ENCODE data around the gene UMPS.

UMPS gene

GRCh38 chr3:124761935-124762660 lies 31.8 kb downstream of the UMPS start:
- TF ChIP-seq ZNF580 (tag by site-specific recombination; IDR thresholded peaks at IDR 0.05) (no peak), ZNF174 (tag by site-specific recombination; IDR thresholded peaks at IDR 0.05) (no peak), ZNF629 (tag by site-specific recombination; IDR thresholded peaks at IDR 0.05) (no peak), GLI2 (tag by site-specific recombination; IDR thresholded peaks at IDR 0.05; ENCODE audit: borderline replicate concordance, low read depth) (no peak), ZNF560 (tag by site-specific recombination; IDR thresholded peaks at IDR 0.05; ENCODE audit: borderline replicate concordance) (no peak), ZBTB44 (tag by site-specific recombination; IDR thresholded peaks at IDR 0.05) (no peak), ZNF211 (tag by site-specific recombination; IDR thresholded peaks at IDR 0.05; ENCODE audit: low read depth) (no peak), ZNF280D (tag by site-specific recombination; IDR thresholded peaks at IDR 0.05) (no peak)
- peaks cover 0 to 38% of the 10 kb centered on the region in 2 experiments; a peak in 1 of 3 replicates for H3K36me3 ChIP-seq (ENCODE audit: control insufficient read depth in 2 of 2, insufficient read depth in 1 of 2, low read length in 2 of 2)
- H3K9me3 ChIP-seq (ENCODE audit: control insufficient read depth, insufficient read depth, low read depth, low read length), result no peaks in the 10 kb centered on the region
- H3K27ac ChIP-seq (ENCODE audit: extremely low read depth, low read depth, low read length), result no peak overlapping the region
- H3K4me3 ChIP-seq (ENCODE audit: low read depth, low read length), result no peak overlapping the region
- POLR2A ChIA-PET, result interaction anchor here (1.8 kb wide), 1 partner anchor 142 kb away, joined by 5 read pairs; no protein-coding TSS in a partner anchor
- CTCF ChIA-PET, result interaction anchor here (0.6 to 10.8 kb wide), 21 partner anchors 9 to 828 kb away, joined by 3 to 201 read pairs (median 4); partner anchors contain the start of gene ITGB5
- no peaks in the 10 kb centered on the region for H3K4me1 ChIP-seq (ENCODE audit: control insufficient read depth, insufficient read depth, low read length)

GRCh38 chr3:124762661-124763011 lies 32.4 kb downstream of the UMPS start:
- H3K4me3 ChIP-seq (ENCODE audit: low read depth, low read length), result no peak overlapping the region
- H3K9me3 ChIP-seq (ENCODE audit: control insufficient read depth, insufficient read depth, low read depth, low read length), result no peaks in the 10 kb centered on the region
- ChIA-PET CTCF (interaction anchor here (0.6 to 10.8 kb wide), 8 partner anchors 9 to 142 kb away, joined by 3 to 201 read pairs (median 8); no protein-coding TSS in a partner anchor), POLR2A (no interaction called here)
- H3K36me3 ChIP-seq (ENCODE audit: control insufficient read depth in 2 of 2, insufficient read depth in 1 of 2, low read length in 2 of 2), result peaks cover 0 to 43% of the 10 kb centered on the region in 2 experiments; a peak in 1 of 3 replicates
- no peak overlapping the region for H3K27ac ChIP-seq (ENCODE audit: extremely low read depth, low read depth, low read length)
- H3K4me1 ChIP-seq (ENCODE audit: control insufficient read depth, insufficient read depth, low read length), result no peaks in the 10 kb centered on the region
- no peak for TF ChIP-seq ZSCAN18 (tag by site-specific recombination; IDR thresholded peaks at IDR 0.05)
- TF ChIP-seq BCL11B (tag by site-specific recombination; IDR thresholded peaks at IDR 0.05; ENCODE audit: low read depth), result no peak
- TF ChIP-seq ZNF174 (tag by site-specific recombination; IDR thresholded peaks at IDR 0.05), result no peak
- TF ChIP-seq ATF2 (tag by site-specific recombination; IDR thresholded peaks at IDR 0.05; ENCODE audit: low read depth), result no peak
- TF ChIP-seq ZNF221 (tag by site-specific recombination; IDR thresholded peaks at IDR 0.05; ENCODE audit: borderline replicate concordance), result no peak
- TF ChIP-seq PRDM6 (tag by site-specific recombination; IDR thresholded peaks at IDR 0.05), result no peak
- no peak for TF ChIP-seq ZNF10 (tag by site-specific recombination; IDR thresholded peaks at IDR 0.05)
- no peak for TF ChIP-seq ZNF830 (tag by site-specific recombination; IDR thresholded peaks at IDR 0.05; ENCODE audit: low read depth)
- no peak for TF ChIP-seq ZNF280C (tag by site-specific recombination; IDR thresholded peaks at IDR 0.05)

Measured in HEK293 (cell line).